ENCODE measurements around the gene BNIP3.

DNA sequence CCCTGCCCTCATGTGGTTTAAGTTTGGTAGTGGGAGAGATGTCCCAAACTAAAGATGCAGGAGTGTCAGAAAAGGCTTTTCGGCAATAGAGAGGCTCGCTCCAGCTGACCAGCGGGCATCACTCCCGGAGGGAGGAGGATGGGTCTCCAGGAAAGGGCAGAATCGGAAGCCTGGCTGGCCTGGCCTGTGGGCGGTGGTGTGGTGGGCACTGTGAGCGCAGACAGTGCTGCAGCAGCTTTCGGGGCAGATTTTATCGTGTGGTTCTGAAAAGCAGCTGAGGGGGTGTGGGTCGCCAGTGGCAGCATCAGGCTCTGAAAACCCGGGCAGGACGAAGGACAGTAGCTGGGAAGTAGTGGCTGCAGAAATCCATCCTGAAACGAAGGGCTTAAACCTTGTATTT is 12.8 kb downstream of the BNIP3 start:
- TF ChIP-seq, protein P1, sequence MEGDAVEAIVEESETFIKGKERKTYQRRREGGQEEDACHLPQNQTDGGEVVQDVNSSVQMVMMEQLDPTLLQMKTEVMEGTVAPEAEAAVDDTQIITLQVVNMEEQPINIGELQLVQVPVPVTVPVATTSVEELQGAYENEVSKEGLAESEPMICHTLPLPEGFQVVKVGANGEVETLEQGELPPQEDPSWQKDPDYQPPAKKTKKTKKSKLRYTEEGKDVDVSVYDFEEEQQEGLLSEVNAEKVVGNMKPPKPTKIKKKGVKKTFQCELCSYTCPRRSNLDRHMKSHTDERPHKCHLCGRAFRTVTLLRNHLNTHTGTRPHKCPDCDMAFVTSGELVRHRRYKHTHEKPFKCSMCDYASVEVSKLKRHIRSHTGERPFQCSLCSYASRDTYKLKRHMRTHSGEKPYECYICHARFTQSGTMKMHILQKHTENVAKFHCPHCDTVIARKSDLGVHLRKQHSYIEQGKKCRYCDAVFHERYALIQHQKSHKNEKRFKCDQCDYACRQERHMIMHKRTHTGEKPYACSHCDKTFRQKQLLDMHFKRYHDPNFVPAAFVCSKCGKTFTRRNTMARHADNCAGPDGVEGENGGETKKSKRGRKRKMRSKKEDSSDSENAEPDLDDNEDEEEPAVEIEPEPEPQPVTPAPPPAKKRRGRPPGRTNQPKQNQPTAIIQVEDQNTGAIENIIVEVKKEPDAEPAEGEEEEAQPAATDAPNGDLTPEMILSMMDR (conservative IDR thresholded peaks at IDR 0.05; ENCODE audit: low read depth, low read length), result no peak
- no peak for TF ChIP-seq EZH2 (IDR thresholded peaks at IDR 0.05; ENCODE audit: borderline replicate concordance, low read depth, low read length, poor library complexity, severe bottlenecking)

All from A673 (cell line).